GM19351 (cell line): ENCODE data around the gene SLC66A1.
"Not testable (repeated sequence)": the region's sequence is repeated elsewhere in the genome, so short reads cannot be mapped to it uniquely, and the experiment has no call there.

Experiments used
- ATAC-seq: cut with Tn5 transposase; IDR thresholded peaks from one replicate; pipeline ENCODE4 v1.9.1; 2021; ENCODE audit warnings: mild to moderate bottlenecking, moderate library complexity; ENCODE audit not compliant: unreplicated experiment

Gene SLC66A1

DNA sequence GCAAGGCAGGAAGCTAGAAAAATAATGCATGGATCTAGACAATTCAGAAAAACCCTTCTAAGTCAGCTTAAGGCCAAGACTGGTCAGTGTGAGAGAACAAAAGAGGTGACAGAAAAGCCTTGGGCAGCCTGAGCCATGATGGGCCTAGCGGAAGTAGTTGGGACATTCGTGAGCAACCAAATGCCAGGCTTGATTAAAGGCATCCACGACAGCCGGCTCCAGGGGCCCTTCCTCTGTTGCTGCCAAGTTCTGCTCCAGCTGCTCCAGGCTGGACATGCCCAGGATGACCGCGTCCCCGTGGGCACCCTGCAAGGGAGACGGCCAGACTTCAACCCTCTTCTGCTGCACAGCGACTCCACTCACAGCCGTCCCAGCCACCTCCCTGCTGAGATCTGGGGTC is 8.0 kb upstream of the SLC66A1 start:
- not testable (repeated sequence) for ATAC-seq

DNA sequence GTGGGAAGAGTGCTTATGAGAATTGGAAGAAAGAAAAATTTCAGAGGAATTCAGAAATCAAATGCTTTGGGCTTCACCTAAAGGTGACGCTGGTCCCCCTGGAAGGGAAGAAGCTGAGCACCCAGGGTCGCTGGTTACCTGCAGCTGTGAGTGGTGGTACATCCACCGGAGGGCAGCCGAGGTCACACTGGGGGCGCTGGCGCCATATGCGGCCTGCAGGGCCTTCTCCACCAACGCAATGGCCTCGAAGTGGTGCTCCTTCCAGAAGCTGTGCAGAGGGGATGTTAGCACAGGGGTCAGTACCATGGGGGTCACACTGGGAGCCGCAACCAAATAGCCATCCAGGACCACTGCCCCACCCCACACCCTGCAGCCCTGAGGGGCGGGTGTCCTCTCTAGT is 6.2 kb upstream of the SLC66A1 start:
- ATAC-seq, result no peak

DNA sequence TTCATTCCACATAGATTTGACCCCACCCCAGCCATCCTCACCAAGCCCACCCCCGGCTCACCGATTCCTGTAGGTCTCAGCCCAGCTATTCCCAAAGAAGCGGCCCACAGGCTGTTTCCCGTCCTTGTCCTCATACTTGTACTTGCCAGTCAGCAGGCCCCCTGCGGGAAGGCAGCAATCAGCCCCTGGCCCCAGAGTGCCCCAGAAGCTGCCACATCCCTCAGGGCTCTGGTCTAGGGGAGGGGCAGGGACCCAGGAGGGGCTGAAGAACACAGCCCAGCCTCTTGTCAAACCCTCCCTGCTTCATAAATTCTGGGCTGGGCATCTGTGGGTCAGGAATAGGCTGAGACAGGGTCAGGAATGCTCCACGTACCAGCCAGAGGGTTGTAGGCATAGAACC is 5.2 kb upstream of the SLC66A1 start:
- ATAC-seq, result no peak

DNA sequence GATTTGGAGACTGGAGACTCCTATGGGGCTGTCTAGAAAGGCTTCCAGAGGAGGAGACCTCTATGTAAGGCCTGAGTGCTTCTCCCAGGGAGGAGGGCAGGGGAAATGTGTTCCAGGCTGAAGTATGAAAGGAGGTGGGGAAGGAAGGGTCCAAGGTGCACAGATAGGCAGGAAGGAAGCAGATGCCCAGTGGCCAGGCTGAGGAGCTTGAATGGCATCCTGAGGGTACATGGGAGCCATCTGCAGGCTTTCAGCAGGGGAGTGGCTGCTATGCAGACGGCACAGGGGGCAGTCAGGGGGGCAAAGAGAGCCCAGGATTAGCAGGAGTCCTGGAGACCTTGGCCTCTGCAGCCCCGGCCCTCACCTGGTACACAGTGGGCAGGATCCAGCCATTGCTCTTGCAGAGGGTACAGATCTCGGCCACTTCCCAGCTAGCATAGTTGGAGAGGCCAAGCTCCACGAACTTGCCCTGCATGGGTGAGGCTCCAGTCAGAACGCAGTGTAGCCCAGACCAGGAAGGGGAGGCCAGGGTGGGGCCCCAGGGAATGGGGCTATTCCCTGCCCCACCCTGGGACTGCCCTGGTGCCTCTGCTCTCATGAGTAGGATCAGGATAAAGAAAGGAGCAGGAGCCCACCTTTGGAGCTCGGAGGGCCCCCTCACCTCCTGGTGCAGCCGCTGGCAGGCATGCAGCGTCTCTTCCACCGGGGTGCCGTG is 4.2 kb upstream of the SLC66A1 start:
- ATAC-seq, result no peak

DNA sequence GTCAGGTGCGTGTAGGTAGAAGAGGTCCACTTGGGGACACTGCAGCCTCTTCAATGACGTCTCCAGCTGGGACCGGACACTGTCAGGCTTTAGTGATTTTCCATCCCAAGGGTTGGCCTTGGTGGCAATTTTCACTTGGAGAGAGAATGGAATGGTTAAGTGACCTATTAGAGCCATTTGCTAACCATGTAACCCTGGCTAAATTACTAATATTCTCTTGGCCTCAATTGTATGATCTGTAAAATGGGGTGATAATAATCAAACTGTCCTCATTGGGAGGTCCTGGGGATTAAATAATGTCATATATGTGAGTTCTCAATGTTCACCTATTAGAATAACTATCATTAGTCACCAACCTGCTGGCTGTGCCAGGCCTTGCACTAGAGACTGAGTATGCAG is 3.6 kb upstream of the SLC66A1 start:
- no peak for ATAC-seq

DNA sequence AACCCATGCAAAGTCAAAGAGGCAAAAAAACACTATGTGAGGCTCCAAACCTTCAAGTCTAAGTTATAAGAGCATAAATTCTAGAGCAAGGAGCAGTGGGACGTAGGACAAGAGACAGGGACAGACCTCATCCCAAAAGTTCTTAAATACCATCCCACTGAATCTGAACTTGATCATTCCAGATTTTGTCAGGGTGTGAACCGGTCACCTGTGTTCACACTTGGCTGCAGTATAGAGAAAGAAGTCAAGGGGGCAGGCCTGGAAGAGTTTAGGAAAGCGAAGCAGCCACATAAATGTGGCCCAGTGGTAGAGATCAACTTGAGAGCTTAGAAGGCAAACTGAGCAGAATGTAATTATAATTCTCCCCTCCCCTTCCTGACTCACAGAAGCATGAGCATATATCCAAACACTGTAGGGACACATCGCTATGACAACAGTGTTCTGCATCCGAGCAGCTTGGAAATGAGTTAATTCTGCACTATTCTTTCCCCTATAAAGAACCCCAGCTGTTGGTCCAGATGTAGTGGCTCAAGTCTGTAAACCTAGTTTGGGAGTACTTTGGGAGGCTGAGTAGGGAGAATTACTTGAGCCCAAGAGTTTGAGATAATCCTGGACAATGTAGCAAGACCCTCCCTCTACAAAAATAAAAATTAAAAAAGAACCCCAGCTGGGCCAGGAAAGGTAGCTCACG is 2.9 kb upstream of the SLC66A1 start:
- no peak for ATAC-seq

DNA sequence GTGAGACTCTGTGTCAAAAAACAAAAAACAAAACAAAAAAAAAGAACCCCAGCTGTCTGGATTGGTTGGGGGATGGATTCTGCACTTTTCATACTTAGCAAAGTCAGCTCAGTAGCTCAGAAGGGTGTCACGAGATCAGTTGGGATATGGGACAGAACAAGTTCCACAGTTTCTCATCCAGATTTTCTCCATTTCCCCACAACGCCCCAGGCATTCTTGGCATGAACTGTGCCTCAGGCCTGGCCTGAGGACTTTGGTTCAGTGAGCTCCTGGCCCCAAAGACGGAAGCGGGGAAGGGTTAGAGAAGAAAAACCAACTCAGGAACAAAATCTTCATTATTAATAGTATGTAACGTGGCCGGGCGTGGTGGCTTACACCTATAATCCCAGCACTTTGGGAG is 2.1 kb upstream of the SLC66A1 start:
- ATAC-seq, result no peak

DNA sequence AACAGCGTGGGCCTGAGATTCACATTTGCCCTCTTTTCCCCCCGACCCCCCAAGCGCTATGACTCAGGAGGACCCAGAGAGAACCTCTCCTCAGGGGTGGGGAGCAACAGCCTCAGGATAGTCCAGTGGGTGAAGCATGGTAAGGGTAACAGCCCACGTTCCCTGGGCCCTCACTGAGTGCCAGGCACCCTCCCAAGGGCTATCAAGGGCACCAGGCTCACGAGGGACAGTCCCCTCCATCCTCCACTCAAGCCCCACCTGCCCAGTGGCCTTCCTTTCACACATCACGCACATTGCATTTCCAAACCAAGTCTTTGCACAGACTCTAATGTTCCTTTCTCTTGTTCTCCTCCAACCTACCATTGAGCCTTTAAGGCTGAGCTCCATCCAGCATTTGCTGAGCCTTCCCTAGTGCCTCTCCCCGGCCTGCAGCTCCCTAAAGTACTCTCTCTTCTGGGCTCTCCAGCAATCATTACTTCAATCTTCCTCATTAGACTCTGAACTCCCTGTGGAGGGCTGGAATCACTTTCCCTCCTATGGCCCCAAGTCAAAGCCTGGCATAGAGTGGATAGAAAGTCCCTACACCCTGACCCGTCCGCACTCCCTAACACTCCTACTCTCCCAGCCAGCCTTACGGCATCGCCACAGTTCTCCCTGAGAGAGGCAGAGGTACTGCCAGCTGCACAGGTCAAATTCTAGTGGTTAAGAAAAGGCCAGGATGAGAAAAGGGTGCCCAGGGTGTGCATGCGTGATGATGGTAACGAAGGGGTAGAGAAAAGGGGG is 1.2 kb upstream of the SLC66A1 start:
- no peak for ATAC-seq

DNA sequence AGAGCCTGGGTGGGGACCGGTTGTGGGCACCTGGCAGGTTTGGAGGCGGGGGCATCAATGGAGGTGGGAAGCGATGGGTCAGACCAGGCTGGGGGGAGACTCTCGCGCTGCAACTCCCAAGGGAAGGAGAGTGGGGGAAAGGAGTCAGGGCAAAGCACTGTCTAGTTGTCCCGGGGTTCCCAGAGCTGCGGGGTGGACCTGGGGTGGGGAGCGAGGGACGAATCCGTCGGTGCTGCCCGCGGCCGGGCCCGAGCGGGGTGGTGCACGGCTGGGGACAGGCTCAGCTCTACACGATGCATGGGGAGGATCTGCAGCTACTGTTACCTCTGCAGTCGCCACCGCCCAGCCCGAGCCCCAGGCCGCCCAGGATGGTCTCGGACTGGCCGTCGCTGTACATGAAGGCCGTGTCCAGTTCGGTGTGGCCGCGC is 609 bp upstream of the SLC66A1 start:
- ATAC-seq, result peak; percentile 5

DNA sequence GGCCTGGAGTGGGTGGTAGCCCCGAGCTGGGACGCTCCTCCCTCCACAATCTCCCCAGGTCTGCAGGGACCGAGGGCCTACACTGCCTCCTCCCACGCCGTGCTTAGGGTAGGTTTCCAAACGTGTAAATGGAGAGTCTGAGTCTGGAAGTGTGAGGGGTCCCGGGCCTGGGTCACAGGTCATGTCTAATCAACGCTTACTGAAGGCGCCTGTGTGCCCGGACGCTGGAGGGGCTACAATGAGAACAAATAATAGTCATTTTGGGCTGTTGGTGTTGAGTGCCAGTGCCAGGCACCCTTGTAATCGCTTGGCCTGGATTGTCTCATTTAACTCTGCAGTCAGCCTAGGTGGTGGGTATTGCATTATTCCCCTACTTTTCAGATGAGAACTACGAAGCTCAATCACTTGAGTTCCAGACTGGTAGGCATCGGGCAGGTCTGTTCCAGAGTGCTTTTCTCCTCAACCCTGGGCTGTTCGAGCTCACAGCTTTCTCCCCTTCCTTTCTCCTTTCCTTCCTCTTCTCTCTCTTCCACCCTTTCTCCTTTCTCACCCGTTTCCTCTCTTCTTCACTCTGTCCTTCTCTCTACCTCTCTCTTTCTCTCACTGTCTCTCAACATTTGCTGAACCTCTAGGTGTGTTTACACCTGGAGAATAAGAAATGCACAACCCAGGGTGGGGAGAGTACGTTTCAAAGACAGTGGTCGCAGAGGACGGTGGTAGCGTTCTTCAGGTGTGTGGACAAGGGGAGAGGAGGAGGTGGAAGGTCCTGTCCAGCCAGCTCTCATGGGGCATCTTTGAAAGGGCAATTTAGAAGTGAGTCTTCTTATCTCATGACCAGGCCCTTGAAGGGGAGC is 883 bp downstream of the SLC66A1 start:
- peak; percentile 11 for ATAC-seq

DNA sequence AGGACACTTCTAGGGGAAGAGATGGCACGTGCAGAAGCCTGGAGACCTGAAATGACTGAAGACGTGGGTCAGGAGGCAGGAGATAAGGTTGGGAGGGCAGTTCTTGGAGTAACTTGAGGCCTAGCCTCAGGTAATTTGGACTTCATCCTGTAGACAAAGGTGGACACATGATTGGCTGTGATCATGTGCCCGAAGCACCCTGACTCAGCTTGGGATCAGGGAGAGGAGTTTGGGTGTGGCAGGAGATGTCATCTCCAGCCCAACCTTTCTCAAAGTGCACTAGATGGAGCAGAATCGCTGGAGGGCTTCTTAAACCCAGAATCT is 1.5 kb downstream of the SLC66A1 start:
- no peak for ATAC-seq

DNA sequence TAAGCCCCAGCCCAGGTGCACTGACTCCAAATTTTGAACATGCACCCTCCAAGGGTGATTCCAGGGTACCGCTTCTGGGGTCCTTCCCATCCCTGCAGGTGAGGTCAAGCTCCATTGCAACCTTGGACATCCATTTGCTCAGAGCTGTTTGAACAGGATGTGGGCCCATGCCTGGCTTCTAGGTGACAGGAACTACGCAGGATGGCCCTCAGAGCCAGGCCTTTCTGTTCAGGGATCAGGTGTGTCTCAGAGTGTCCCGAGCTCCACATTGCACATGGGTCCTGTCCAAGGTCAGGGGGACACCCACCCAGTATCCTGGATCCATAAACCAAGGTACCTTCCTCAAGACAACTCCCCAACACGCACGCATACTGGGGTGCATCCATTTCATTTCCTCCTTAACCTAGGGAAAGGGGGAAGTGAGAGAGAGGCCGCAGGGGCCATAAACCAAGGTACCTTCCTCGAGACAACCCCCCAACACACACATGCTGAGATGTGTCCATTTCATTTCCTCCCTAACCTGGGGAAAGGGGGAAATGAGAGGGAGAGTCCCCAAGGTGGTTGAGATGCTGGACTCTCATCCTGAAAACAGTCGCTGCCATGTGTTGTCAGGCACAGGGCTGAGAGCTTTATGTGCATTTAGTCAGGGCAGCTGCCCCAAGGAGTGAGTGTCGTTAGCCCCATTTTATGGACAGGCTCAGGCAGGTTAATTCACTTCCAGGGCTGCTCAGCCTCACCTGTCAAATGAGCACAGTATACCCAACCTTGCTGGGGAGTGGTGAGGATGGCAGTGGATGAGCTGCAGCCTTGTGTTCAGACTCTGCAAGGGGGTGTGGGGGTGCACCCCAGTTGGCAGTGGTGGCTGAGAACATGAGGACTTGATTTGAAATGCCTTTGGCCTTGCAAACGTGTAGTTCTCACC is 2.1 kb downstream of the SLC66A1 start:
- ATAC-seq, result no peak

DNA sequence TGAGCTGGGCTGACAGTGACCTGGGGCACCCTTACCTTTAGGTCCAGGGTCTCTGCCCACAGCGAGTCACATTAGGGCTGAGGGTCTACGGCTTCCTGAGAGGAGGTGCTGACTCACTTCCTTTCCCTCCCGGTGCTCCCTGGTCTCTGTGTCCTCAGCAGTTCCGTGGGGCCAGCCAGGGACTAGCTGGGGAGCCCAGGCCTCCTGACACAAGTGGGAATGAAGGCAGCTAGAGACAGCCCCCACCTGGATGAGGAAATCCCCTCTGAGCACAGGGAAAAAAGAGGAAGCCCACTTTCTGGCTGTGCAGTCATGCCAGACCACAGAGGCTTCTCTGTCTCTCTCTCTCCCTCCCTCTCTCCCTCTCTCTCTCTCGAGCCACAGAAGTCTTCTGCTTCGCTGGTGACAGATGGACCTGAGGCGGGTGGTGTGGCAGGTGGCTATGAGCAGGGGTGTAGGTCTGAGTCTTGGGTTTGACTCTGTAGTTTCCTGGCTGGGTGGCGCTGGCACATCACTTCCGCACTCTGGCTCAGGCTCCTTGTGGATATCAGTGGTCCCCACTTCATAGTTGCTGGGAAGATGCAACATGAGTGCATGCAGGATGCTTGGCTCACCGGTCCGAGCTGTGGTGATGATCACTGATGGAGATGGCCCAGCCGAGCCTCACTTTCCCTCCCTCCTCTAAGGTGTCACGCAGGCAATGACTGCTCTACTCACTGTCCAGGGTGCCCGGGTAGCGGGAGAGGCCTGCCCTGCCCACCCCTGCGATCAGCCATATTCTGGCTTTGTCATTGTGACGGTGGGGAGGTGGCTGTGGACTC is 3.5 kb downstream of the SLC66A1 start:
- ATAC-seq, result peak; percentile 44

DNA sequence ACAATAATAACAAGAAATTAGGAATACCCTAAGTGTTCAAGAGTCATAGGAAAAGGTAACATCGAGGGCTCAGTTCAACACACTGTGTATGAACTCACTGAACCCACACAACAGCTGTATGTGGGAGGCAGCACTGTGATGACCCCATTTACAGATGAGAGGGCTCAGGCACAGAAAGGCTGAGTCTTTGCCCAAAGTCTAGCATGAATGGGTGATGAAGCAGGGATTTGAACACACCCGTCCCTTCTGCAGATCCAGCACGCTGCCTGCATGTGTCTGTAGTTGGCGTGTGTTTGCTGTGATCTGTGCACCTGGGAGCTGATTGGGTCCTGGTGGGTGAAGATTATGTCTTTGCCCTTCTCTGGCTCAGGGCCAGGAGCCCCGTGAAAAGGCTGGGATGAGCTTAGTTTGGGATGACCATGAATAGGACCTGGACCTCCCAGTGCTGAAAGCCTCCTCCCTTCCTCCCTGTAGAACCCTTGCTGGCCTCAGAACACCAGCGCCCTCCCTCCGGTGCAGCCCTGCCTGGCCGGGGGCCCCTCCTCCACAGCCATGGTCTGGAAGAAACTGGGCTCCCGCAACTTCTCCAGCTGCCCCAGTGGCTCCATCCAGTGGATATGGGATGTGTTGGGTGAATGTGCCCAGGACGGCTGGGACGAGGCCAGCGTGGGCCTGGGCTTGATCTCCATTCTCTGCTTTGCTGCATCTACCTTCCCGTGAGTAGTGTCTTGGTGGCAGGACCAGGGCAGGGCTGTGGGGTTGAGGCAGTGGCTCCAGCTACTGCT is 5.2 kb downstream of the SLC66A1 start:
- ATAC-seq, result no peak

DNA sequence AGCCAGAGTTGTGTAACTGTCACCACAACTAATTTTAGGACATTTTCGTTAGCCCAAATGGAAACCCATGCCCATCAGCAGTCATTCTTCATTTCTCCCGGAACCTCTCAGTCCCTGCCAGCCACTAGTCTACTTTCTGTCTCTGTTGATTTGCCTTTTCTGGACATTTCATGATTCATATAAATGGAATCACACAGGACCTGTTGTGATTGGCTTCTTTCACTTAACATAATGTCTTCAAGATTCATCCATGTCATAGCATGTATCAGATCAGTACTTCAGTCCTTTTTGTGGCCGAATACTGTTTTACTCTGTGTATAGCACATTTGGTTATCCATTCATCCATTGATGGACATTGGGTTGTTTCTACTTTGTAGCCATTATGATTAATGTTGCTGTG is 7.1 kb downstream of the SLC66A1 start:
- no peak for ATAC-seq

DNA sequence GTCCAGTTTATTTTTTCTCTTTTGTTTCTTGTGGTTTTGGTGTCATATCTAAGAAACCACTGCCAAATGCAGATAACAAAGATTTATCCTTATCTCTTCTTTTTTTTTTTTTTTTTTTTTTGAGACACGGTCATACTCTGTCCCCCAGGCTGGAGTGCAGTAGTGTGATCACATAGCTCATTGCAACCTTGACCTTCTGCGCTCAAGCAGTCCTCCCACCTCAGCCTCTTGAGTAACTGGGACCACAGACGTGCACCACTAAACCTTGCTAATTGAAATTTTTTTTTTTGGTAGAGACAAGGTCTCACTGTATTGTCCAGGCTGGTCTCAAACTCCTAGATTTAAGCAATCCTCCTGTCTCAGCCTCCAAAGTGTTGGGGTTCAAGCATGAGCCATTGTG is 8.9 kb downstream of the SLC66A1 start:
- no peak for ATAC-seq

DNA sequence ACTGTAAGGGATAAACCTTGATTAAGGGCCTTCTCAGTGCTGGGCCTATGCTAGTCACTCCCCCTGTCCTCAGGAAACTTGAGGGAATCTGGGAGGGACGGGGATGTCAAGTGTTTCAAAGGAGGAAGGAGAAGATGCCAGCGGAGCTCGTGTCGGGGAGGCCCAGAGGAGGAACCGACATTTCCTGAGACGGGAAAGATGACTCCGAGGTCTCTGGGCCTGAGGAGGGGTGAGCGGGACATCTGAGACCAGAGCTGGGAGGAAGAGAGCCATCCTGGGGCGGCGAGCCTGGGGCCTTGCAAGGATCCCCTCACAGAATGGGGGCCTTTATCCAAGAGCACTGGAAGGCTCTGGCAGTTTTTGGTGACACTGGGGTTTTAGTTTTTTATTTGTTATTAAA is 10.4 kb downstream of the SLC66A1 start:
- no peak for ATAC-seq

DNA sequence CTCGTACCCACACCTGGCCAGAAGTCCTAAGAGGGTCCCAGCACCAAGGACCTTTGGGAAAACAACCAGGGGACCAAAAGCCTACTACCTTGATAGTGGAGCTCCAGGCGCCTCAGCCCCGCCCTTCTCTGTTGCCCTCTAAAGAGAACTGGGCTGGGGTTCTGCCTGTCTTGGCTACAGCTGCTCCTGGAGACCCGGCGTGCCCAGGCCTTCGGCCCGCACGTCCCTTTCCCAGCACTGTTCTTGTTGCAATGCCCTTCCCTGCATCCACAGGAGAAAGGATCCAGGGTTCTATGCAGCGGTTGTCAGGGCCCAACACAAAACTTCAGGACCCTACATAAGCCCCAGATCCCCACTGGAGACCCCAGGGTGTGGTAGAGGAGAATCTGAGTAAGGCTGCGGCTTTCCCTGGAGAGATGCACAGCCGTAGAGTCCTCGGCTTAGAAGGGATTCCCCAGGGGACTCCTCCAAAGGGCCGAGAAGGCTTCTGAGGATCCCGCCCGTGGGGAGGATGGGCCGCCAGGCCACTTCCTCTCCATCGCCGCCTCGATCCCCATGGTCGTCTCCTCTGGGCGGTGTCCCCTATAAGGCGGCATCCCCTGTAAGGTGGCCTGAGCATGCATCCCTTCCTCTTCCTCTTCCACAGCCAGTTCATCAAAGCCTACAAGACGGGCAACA is 12.0 kb downstream of the SLC66A1 start:
- ATAC-seq, result no peak
